K562 (cell line): ENCODE data around the gene CTNNB1. TPM values are rescaled to one million over a fixed set of nuclear protein-coding genes. Genes with fewer than 3 reads are reported as not detected.
A peak's percentile ranks its signal among the peaks of the same experiment; 100 is the strongest.

Experiments
- ATAC-seq: fragments of 200-7000 bp; cut with Tn5 transposase; 3 replicates; pipeline ENCODE4 v1.9.1; 2020; ENCODE audit warnings: moderate library complexity
- BruUV-seq: library from RNA; stranded (reverse); fragments of 400-500 nt; replicated peaks from 2 replicates; lab custom pipeline; 2021; lab: Mats Ljungman, UMichigan
- CTCF ChIA-PET: fragments of 300-600 bp; formaldehyde crosslinking; extraction: SDS; loops from one replicate; lab custom pipeline; 2021; ENCODE audit warnings: low intra/inter-chr PET ratio; lab: Yijun Ruan, JAX
- POLR2A ChIA-PET: fragments of 300-600, 350-650 bp; sonication (Branson Sonifier 250); formaldehyde crosslinking; extraction: SDS; loops from one replicate; lab custom pipeline; 2021; ENCODE audit warnings: antibody characterized with exemption, inconsistent platforms; lab: Yijun Ruan, JAX
- DNase-seq, 4 experiments: peaks; one replicate each; pipeline versions ENCODE4 v3.0.0 to v3.0.0-alpha.2; 2011 to 2018; ENCODE audit warnings: low spot score in 3 of 4, mixed read lengths in 3 of 4; ENCODE audit errors: extremely low read depth in 1 of 4
- FAIRE-seq: peaks from 2 replicates; lab custom pipeline; 2011; peaks lifted over from hg19 to GRCh38; lab: Jason Lieb, UNC
- H2AFZ ChIP-seq: 2 replicates; pipeline ENCODE4 v1.6.0; 2011; ENCODE audit warnings: low read depth, low read length, control low read depth, inconsistent platforms
- H3K27ac ChIP-seq: fragments of 200-600 bp; 3 replicates; pipeline ENCODE4 v1.8.0; 2011; ENCODE audit warnings: low read depth, mild to moderate bottlenecking, control low read depth, inconsistent platforms, low read length, moderate library complexity, mixed read lengths; ENCODE audit errors: extremely low read depth
- H3K27me3 ChIP-seq, 2 experiments: fragments of 300-600 bp in 1 of 2; 2 replicates in 1 of 2; 3 replicates in 1 of 2; pipeline versions ENCODE4 v1.6.0 to v1.8.0; 2011; ENCODE audit warnings: inconsistent platforms in 2 of 2, low read length in 2 of 2, mild to moderate bottlenecking in 1 of 2, mixed read lengths in 1 of 2, moderate library complexity in 1 of 2; ENCODE audit not compliant: control insufficient read depth in 2 of 2, insufficient read depth in 2 of 2
- H3K36me3 ChIP-seq: fragments of 300-600 bp; 3 replicates; pipeline ENCODE4 v1.8.0; 2011; ENCODE audit warnings: mild to moderate bottlenecking, low read length, inconsistent platforms; ENCODE audit not compliant: control insufficient read depth, insufficient read depth
- H3K4me1 ChIP-seq, 2 experiments: fragments of 200-600 bp in 1 of 2; replicated peaks in 1 of 2; 2 replicates in 1 of 2; 3 replicates in 1 of 2; pipeline versions ENCODE4 v1.5.1 to v1.8.0; 2011; ENCODE audit warnings: inconsistent platforms in 2 of 2, low read length in 2 of 2, mild to moderate bottlenecking in 1 of 2, mixed read lengths in 1 of 2, moderate library complexity in 1 of 2; ENCODE audit not compliant: control insufficient read depth in 2 of 2, insufficient read depth in 2 of 2
- H3K4me2 ChIP-seq: 2 replicates; pipeline ENCODE4 v1.6.1; 2011; ENCODE audit warnings: low read length, control low read depth, inconsistent platforms, mixed read lengths; ENCODE audit not compliant: insufficient read depth
- H3K4me3 ChIP-seq: fragments of 200-600 bp; sonication (generic), shearing (Covaris generic); 2 replicates; pipeline ENCODE4 v1.5.1; 2016; ENCODE audit warnings: control low read depth, inconsistent platforms
- H3K79me2 ChIP-seq: fragments of 200-600 bp; 3 replicates; pipeline ENCODE4 v1.8.0; 2011; ENCODE audit warnings: low read length, inconsistent platforms; ENCODE audit not compliant: control insufficient read depth, insufficient read depth
- H3K9ac ChIP-seq, 2 experiments: 2 replicates each; pipeline versions ENCODE4 v1.6.0 to v1.6.1; 2011; ENCODE audit warnings: low read depth in 2 of 2, low read length in 2 of 2, control low read depth in 1 of 2, inconsistent platforms in 1 of 2, mild to moderate bottlenecking in 1 of 2, mixed read lengths in 1 of 2; ENCODE audit not compliant: insufficient read depth in 1 of 2
- H3K9me1 ChIP-seq: one replicate; pipeline ENCODE4 v1.6.0; 2011; ENCODE audit warnings: inconsistent platforms, mild to moderate bottlenecking, low read length, moderate library complexity; ENCODE audit not compliant: control insufficient read depth, insufficient read depth
- H3K9me3 ChIP-seq: replicated peaks from 2 replicates; pipeline ENCODE4 v1.5.1; 2011; ENCODE audit warnings: low read depth, low read length, inconsistent platforms; ENCODE audit not compliant: control insufficient read depth, insufficient read depth
- H4K20me1 ChIP-seq: replicated peaks from 2 replicates; pipeline ENCODE4 v1.6.1; 2011; ENCODE audit warnings: low read length, inconsistent platforms, mixed read lengths; ENCODE audit not compliant: control insufficient read depth, insufficient read depth
- E2F8 ChIP-seq: fragments of 450-650 bp; IDR thresholded peaks from 2 replicates; pipeline ENCODE4 v1.7.1; 2018; ENCODE audit warnings: mild to moderate bottlenecking, low read depth; ENCODE audit not compliant: partially characterized antibody
- ESRRB ChIP-seq: fragments of 250-450 bp; sonication (Bioruptor Pico); IDR thresholded peaks from 2 replicates; pipeline ENCODE4 v1.5.0; 2020; ENCODE audit warnings: mild to moderate bottlenecking, moderate library complexity, borderline replicate concordance
- HDGF ChIP-seq: fragments of 450-650 bp; IDR thresholded peaks from 2 replicates; pipeline ENCODE4 v1.6.1; 2016
- ZNF318 ChIP-seq, 2 experiments: fragments of 450-650 bp; IDR thresholded peaks; 2 replicates each; pipeline ENCODE4 v1.6.1; 2016; ENCODE audit warnings: mild to moderate bottlenecking in 2 of 2, borderline replicate concordance in 1 of 2, low read depth in 1 of 2, moderate library complexity in 1 of 2
- ZNF695 ChIP-seq: fragments of 450-650 bp; formaldehyde crosslinking; IDR thresholded peaks from 2 replicates; pipeline ENCODE4 v1.4.0; 2020; ENCODE audit warnings: mild to moderate bottlenecking, moderate library complexity
- WGBS: fragments of 100-300 bp; shearing (Covaris generic); methylation state at CpG from one replicate; pipeline ENCODE4 v1.1.6; 2016; ENCODE audit warnings: low coverage, mixed read lengths; ENCODE audit not compliant: insufficient coverage; ENCODE audit errors: missing lambda C conversion rate; 5-methylcytosine and 5-hydroxymethylcytosine counted together
- in situ Hi-C: fragments of 300-500 bp; cut with MboI; formaldehyde crosslinking; loops from 4 replicates; pipeline ENCODE4 v1.15.0; 2018; ENCODE audit warnings: inconsistent platforms, mixed read lengths
- intact Hi-C: fragments of 100-400 bp; cut with micrococcal nuclease; formaldehyde crosslinking; loops from 2 replicates; pipeline ENCODE4 v1.14.2; 2022
- polyA plus RNA-seq, 8 experiments: library from polyadenylated mRNA; depleted of rRNA in 4 of 8; stranded (reverse) in 5 of 8; unstranded in 3 of 8; fragments of >200 nt; fragmentation: Nextera tagmentation in 2 of 8; fragmentation: Illumina TruSeq in 1 of 8; extraction: Ambion mirVana in 2 of 8; extraction: Trizol in 1 of 8; gene quantifications; 2 replicates each; pipeline versions ENCODE4 v1.2.1 to v1.2.3, GENCODE V29; 2011 to 2014; ENCODE audit warnings: inconsistent platforms in 1 of 8, missing spikeins in 1 of 8
- total RNA-seq, 7 experiments: library from RNA; depleted of rRNA in 6 of 7; stranded (reverse); fragments of >200 nt in 6 of 7; fragmentation: Illumina TruSeq in 2 of 7; extraction: Trizol in 2 of 7; gene quantifications; 2 replicates each; pipeline versions ENCODE4 v1.2.1 to v1.2.3, GENCODE V29; 2011 to 2021; ENCODE audit warnings: low replicate concordance in 1 of 7

CTNNB1 gene
- total and polyA plus RNA-seq, 9 of the 15 experiments (the other 6 are each of a cell fraction or from before 2014, with no cell fraction given), result 44.3 to 193 (median 154) TPM

GRCh38 chr3:41196499-41197410 lies 2.5 kb upstream of the CTNNB1 start:
- ChIA-PET CTCF (no interaction called here), POLR2A (interaction anchor here (0.7 to 1.2 kb wide), 3 partner anchors 9 to 48 kb away, joined by 3 to 4 read pairs (median 3); no protein-coding TSS in a partner anchor)
- FAIRE-seq (no peak), ATAC-seq (no peak), DNase-seq (no peak)
- H3K36me3 ChIP-seq, result no peaks in the 10 kb centered on the region
- intact Hi-C loops (loop anchor here (5.0 kb wide), 1 partner anchor 79 kb away; no protein-coding TSS in a partner anchor), in situ Hi-C loops (no loop called here)
- no peak overlapping the region for H3K27ac ChIP-seq
- H3K79me2 ChIP-seq, result peaks cover 24% of the 10 kb centered on the region
- no peak overlapping the region for H3K4me2 ChIP-seq
- H3K27me3 ChIP-seq, result peaks cover 5 to 30% of the 10 kb centered on the region in 2 experiments; a peak in 4 of 5 replicates
- H3K4me3 ChIP-seq, result no peak overlapping the region
- BruUV-seq, result no TSS peak
- H3K9ac ChIP-seq, result no peak overlapping the region
- H3K9me3 ChIP-seq, result no peaks in the 10 kb centered on the region
- H3K4me1 ChIP-seq, result peaks cover 8 to 9% of the 10 kb centered on the region in 2 experiments; a peak in 4 of 5 replicates
- no peaks in the 10 kb centered on the region for H3K9me1 ChIP-seq
- no peak overlapping the region for H2AFZ ChIP-seq
- 16% methylated on average over 9 of the region's 9 CpGs for WGBS
- H4K20me1 ChIP-seq, result peaks cover 16% of the 10 kb centered on the region
- no peak for TF ChIP-seq E2F8
- no peak for TF ChIP-seq HDGF
- 0 out of 4 replicates have a peak, but pooled peaks of 1 of the 2 experiments have one; percentile 21 for TF ChIP-seq ZNF318 (IDR thresholded peaks at IDR 0.05; ENCODE audit: borderline replicate concordance in 1 of 2, low read depth in 1 of 2)
- TF ChIP-seq ESRRB (CRISPR knock-in tag), result no peak
- no peak for TF ChIP-seq ZNF695 (CRISPR knock-in tag)
